ENCODE measurements around the gene ARIH2. TPM values are rescaled to one million over a fixed set of nuclear protein-coding genes. Genes with fewer than 3 reads are reported as not detected.

ARIH2 gene
- total and polyA plus RNA-seq, 7 donors: 33.0 to 165 (median 94.9) TPM

GRCh38 chr3:49017971-49018706 is 99.5 kb downstream of the ARIH2 start, which contains the start of gene DALRD3:
Gene DALRD3 (minus strand): TSS chr3:49018580. CDS start chr3:49018564, 16 bp downstream.
- DNase-seq: peak; percentile 81
- peak within 1 kb of the TSS; percentile 76 to 100 (median 82) for H3K27ac ChIP-seq
- H3K4me1 ChIP-seq: peaks cover 0 to 50% (median 40%) of the 10 kb centered on the region in 4 donors
- peak; percentile 51 to 62 for TF ChIP-seq POLR2A (IDR thresholded peaks at IDR 0.05)
- no peak for TF ChIP-seq EP300 (IDR thresholded peaks at IDR 0.05)
- TF ChIP-seq POLR2AphosphoS5 (IDR thresholded peaks at IDR 0.05): peak; percentile 44 to 75 (median 62)
- WGBS, 2 donors: 0% methylated on average over 85 of the region's 85 CpGs
- H3K9me3 ChIP-seq: no peaks in the 10 kb centered on the region
- peak within 1 kb of the TSS; percentile 72 to 81 (median 74) for H3K4me3 ChIP-seq
- intact Hi-C loops (cut with DNase I): no loop called here
- peaks cover 0 to 35% (median 29%) of the 10 kb centered on the region in 4 donors for H3K36me3 ChIP-seq
- H3K27me3 ChIP-seq: no peaks in the 10 kb centered on the region

DNA sequence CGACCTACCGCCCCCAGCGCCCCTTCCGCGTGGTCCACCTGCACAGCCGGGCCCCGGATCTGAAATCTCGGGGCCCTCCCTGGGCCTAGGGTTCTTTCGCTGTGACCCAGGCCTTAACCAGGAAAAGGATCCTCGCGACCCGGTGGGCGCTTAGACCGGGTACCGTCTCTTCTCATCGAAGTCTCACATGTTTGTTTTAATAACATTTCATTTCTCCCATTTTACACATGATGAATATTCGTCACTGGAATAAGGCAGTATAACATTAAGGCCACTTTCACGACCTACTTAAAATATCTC is 100.0 kb downstream of the ARIH2 start:
- DNase-seq: no peak
- Histone ChIP-seq H3K27ac (peak overlapping the region; percentile 76 to 83 (median 82)), H3K4me3 (peak overlapping the region; percentile 72 to 81 (median 74)), H3K4me1 (peaks cover 0 to 52% (median 43%) of the 10 kb centered on the region in 4 donors), H3K36me3 (peaks cover 0 to 36% (median 28%) of the 10 kb centered on the region in 4 donors), H3K9me3 (no peaks in the 10 kb centered on the region), H3K27me3 (no peaks in the 10 kb centered on the region)
- 1 to 2% methylated on average over 18 of the region's 18 CpGs for WGBS, 2 donors
- no peak for TF ChIP-seq POLR2A (IDR thresholded peaks at IDR 0.05)
- TF ChIP-seq CTCF (IDR thresholded peaks at IDR 0.05): no peak
- no peak for TF ChIP-seq POLR2AphosphoS5 (IDR thresholded peaks at IDR 0.05)
- no peak for TF ChIP-seq EP300 (IDR thresholded peaks at IDR 0.05)
- intact Hi-C loops (cut with DNase I): no loop called here

GRCh38 chr3:49019941-49020329 is 101.3 kb downstream of the ARIH2 start:
- H3K27ac ChIP-seq: peak overlapping the region; percentile 99 to 100 (median 100)
- peak overlapping the region in 3 of 4 donors; percentile 79 to 82 (median 82) for H3K4me3 ChIP-seq
- peaks cover 4 to 37% (median 26%) of the 10 kb centered on the region in 4 donors for H3K36me3 ChIP-seq
- no peak for DNase-seq
- no peaks in the 10 kb centered on the region for H3K9me3 ChIP-seq
- 13 to 43% methylated on average over 12 of the region's 12 CpGs for WGBS, 2 donors
- TF ChIP-seq CTCF (IDR thresholded peaks at IDR 0.05) (no peak), EP300 (IDR thresholded peaks at IDR 0.05) (no peak), POLR2AphosphoS5 (IDR thresholded peaks at IDR 0.05) (no peak), POLR2A (IDR thresholded peaks at IDR 0.05) (no peak)
- H3K27me3 ChIP-seq: no peaks in the 10 kb centered on the region
- intact Hi-C loops (cut with DNase I): loop anchor here (5.0 kb wide), 1 partner anchor 72 kb away; the partner anchor contains the start of gene QRICH1
- peaks cover 0 to 54% (median 46%) of the 10 kb centered on the region in 4 donors for H3K4me1 ChIP-seq

DNA sequence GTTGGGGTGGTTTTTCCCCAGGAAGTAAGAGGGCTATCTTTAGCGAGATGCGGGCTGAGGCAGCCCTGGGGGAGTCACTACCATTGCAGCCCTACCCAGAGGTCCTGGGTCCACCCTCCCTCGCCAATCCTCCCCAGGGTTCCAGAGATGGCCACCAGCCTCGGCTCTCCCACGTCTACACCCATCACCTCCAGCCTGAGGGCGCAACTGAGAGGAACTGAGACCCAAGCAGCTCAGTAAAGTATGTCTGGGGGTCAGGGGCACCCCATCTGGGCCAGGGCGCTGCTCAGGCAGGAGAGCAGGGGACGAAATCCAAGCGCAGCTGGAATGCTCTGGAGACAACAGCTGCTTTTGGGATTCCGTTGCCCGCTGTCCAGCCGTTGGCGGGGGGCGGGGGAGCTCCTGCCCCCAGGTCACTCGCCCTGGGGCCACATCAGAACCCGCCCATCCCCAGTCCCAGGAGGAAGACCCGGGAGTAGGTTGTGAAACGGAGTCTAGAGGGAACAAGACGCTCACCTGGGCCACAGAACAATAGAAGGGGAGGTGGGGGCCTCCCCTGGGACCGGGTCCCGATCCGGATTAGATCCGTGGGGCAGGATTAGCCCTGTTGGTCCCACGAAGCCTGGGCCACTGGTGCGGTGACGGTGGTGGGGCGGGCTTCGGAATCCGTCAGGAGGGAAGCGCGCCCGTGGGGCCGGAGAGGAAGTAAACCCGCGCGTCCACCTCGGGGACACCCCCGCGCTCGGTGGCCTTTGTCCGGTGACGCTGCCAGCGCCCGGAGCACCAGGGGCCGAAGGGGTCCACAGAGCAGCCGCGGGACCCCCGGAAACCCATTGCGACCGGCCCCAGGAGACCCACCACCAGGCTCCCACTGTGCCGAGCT is 101.9 kb downstream of the ARIH2 start:
- DNase-seq: peak; percentile 81
- Histone ChIP-seq H3K4me1 (peaks cover 0 to 56% (median 47%) of the 10 kb centered on the region in 4 donors), H3K27me3 (no peaks in the 10 kb centered on the region), H3K9me3 (no peaks in the 10 kb centered on the region), H3K36me3 (peaks cover 4 to 37% (median 26%) of the 10 kb centered on the region in 4 donors), H3K4me3 (peak overlapping the region; percentile 79 to 96 (median 82)), H3K27ac (peak overlapping the region; percentile 99 to 100 (median 100))
- intact Hi-C loops (cut with DNase I): loop anchor here (5.0 kb wide), 1 partner anchor 72 kb away; the partner anchor contains the start of gene QRICH1
- TF ChIP-seq POLR2A (IDR thresholded peaks at IDR 0.05) (no peak), CTCF (IDR thresholded peaks at IDR 0.05) (no peak), POLR2AphosphoS5 (IDR thresholded peaks at IDR 0.05) (no peak), EP300 (IDR thresholded peaks at IDR 0.05) (no peak)
- WGBS, 2 donors: 0 to 1% methylated on average over 51 of the region's 51 CpGs
